HepG2 (cell line): ENCODE measurements around the gene SLC6A4.

Source experiments
- HMGXB4 ChIP-seq, 2 experiments: sonication (generic) in 1 of 2; formaldehyde crosslinking in 1 of 2; IDR thresholded peaks; 2 replicates each; pipeline versions ENCODE4 v1.4.0 to v1.6.1; 2018 to 2020; ENCODE audit warnings: missing genetic modification reagents in 2 of 2, borderline replicate concordance in 1 of 2, low read depth in 1 of 2, mild to moderate bottlenecking in 1 of 2, missing biosample characterization in 1 of 2
- IKZF1 ChIP-seq: fragments of 450-650 bp; IDR thresholded peaks from 2 replicates; pipeline ENCODE4 v1.7.1; 2016
- NCOA2 ChIP-seq: sonication (generic); formaldehyde crosslinking; IDR thresholded peaks from 2 replicates; pipeline ENCODE4 v1.8.0; 2022; ENCODE audit warnings: inconsistent platforms
- NR2C2 ChIP-seq: sonication (generic); formaldehyde crosslinking; IDR thresholded peaks from 2 replicates; pipeline ENCODE4 v1.4.0; 2020; ENCODE audit warnings: missing genetic modification reagents, mild to moderate bottlenecking, moderate library complexity, borderline replicate concordance
- PBX2 ChIP-seq: IDR thresholded peaks from 2 replicates; pipeline ENCODE4 v1.6.1; 2016; ENCODE audit warnings: control low read depth
- PBX3 ChIP-seq: sonication (generic); formaldehyde crosslinking; IDR thresholded peaks from 2 replicates; pipeline ENCODE4 v1.8.1; 2023; ENCODE audit warnings: missing genetic modification reagents, inconsistent platforms, borderline replicate concordance
- ZNF510 ChIP-seq: sonication (generic); formaldehyde crosslinking; IDR thresholded peaks from 2 replicates; pipeline ENCODE4 v1.4.0; 2020; ENCODE audit warnings: low read depth, mild to moderate bottlenecking, missing genetic modification reagents
- ZNF644 ChIP-seq: IDR thresholded peaks from 2 replicates; pipeline ENCODE4 v1.6.1; 2016; ENCODE audit warnings: low read depth
- ZNF672 ChIP-seq: sonication (generic); formaldehyde crosslinking; IDR thresholded peaks from 2 replicates; pipeline ENCODE4 v1.8.1; 2022; ENCODE audit warnings: missing genetic modification reagents

GRCh38 chr17:30165960-30166359, 69.5 kb downstream of the SLC6A4 start:
- TF ChIP-seq ZNF672 (CRISPR knock-in tag) (no peak), PBX3 (CRISPR knock-in tag) (no peak), IKZF1 (no peak), NCOA2 (CRISPR knock-in tag) (no peak), PBX2 (no peak), NR2C2 (CRISPR knock-in tag) (no peak), ZNF644 (CRISPR knock-in tag) (no peak), ZNF510 (CRISPR knock-in tag) (no peak), HMGXB4 (CRISPR knock-in tag; IDR thresholded peaks at IDR 0.05; ENCODE audit: borderline replicate concordance in 1 of 2, low read depth in 1 of 2) (no peak)
